ENCODE measurements around the gene SMYD3.

Gene SMYD3

GRCh38 chr1:246413430-246413829 lies 93.6 kb downstream of the SMYD3 start:
- DNase-seq (ENCODE audit: low spot score in 2 of 2): no peak
- Histone ChIP-seq H3K9me3 (no peaks in the 10 kb centered on the region), H3K36me3 (replicated peaks) (no peaks in the 10 kb centered on the region), H3K27me3 (ENCODE audit: low read depth) (no peaks in the 10 kb centered on the region), H3K4me1 (no peaks in the 10 kb centered on the region), H3K4me3 (no peak overlapping the region)
- in situ Hi-C loops (cut with MboI; ENCODE audit: low sequenced_read_pairs): no loop called here

DNA sequence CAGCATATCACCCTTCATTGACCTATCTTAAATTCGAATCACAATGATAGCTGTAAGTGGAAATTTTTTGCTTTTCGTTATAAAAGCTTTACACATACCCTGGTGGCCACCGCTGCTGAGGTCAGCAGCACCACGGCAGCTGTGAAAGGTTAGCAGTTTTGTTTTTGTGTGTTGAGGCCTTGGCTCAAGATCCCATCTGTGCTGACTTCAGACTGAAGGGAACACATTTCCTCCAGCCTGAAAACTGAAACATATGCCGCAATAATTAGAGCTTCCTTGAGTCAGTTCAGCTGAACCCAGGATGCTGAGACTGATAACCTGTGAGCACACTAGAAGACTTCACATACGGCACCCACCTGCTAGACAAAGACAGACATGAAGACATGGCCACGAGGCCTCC lies 103.0 kb downstream of the SMYD3 start:
- no peaks in the 10 kb centered on the region for H3K36me3 ChIP-seq (replicated peaks)
- no peak for DNase-seq (ENCODE audit: low spot score in 2 of 2)
- no peaks in the 10 kb centered on the region for H3K27me3 ChIP-seq (ENCODE audit: low read depth)
- in situ Hi-C loops (cut with MboI; ENCODE audit: low sequenced_read_pairs): no loop called here
- no peaks in the 10 kb centered on the region; the same call in 1 of the 2 replicates for H3K4me1 ChIP-seq
- H3K4me3 ChIP-seq: no peak overlapping the region
- H3K9me3 ChIP-seq: no peaks in the 10 kb centered on the region

GRCh38 chr1:246398126-246398813 lies 108.8 kb downstream of the SMYD3 start:
- Histone ChIP-seq H3K4me1 (no peaks in the 10 kb centered on the region), H3K27me3 (ENCODE audit: low read depth) (no peaks in the 10 kb centered on the region), H3K4me3 (no peak overlapping the region), H3K36me3 (replicated peaks) (no peaks in the 10 kb centered on the region), H3K9me3 (no peaks in the 10 kb centered on the region)
- peak in 1 of 2 experiments; percentile 15 for DNase-seq (ENCODE audit: low spot score in 2 of 2)
- in situ Hi-C loops (cut with MboI; ENCODE audit: low sequenced_read_pairs): no loop called here

- in situ Hi-C loops (cut with MboI; ENCODE audit: low sequenced_read_pairs): no loop called here
- no peak for DNase-seq (ENCODE audit: low spot score in 2 of 2)
- no peaks in the 10 kb centered on the region for H3K9me3 ChIP-seq
- H3K4me3 ChIP-seq: no peak overlapping the region
- no peaks in the 10 kb centered on the region for H3K27me3 ChIP-seq (ENCODE audit: low read depth)
- no peaks in the 10 kb centered on the region for H3K4me1 ChIP-seq
- no peaks in the 10 kb centered on the region for H3K36me3 ChIP-seq (replicated peaks)
Observed at GRCh38 chr1:246397046-246397445, 110.0 kb downstream of the SMYD3 start.

DNA sequence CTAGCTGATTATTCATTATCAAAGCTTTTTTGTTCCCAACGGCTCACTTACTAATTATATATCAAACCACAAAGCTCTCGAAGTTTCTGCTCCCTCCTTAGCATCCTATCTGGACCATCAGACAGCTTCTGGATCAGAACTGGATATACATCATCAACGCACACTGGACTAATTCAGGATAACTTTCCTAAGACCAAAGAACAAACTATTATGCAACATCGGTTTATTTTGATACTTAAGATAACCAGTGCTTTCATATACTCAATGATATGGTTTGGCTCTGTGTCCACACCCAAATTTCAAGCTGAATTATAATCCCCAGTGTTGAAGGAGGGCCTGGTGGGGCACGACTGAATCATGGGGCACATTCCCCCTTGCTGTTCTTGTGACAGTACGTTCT lies 110.8 kb downstream of the SMYD3 start:
- in situ Hi-C loops (cut with MboI; ENCODE audit: low sequenced_read_pairs): no loop called here
- H3K36me3 ChIP-seq (replicated peaks): no peaks in the 10 kb centered on the region
- H3K9me3 ChIP-seq: no peaks in the 10 kb centered on the region
- H3K4me1 ChIP-seq: no peaks in the 10 kb centered on the region
- no peaks in the 10 kb centered on the region for H3K27me3 ChIP-seq (ENCODE audit: low read depth)
- no peak for DNase-seq (ENCODE audit: low spot score in 2 of 2)
- H3K4me3 ChIP-seq: no peak overlapping the region

- in situ Hi-C loops (cut with MboI; ENCODE audit: low sequenced_read_pairs): no loop called here
- Histone ChIP-seq H3K27me3 (ENCODE audit: low read depth) (no peaks in the 10 kb centered on the region), H3K9me3 (no peaks in the 10 kb centered on the region), H3K4me3 (no peak overlapping the region), H3K36me3 (replicated peaks) (no peaks in the 10 kb centered on the region), H3K4me1 (no peaks in the 10 kb centered on the region)
- no peak for DNase-seq (ENCODE audit: low spot score in 2 of 2)
Observed at GRCh38 chr1:246394121-246394520, 113.0 kb downstream of the SMYD3 start.

- DNase-seq (ENCODE audit: low spot score in 2 of 2): no peak
- H3K4me1 ChIP-seq: no peaks in the 10 kb centered on the region
- H3K9me3 ChIP-seq: no peaks in the 10 kb centered on the region
- no peaks in the 10 kb centered on the region for H3K27me3 ChIP-seq (ENCODE audit: low read depth)
- in situ Hi-C loops (cut with MboI; ENCODE audit: low sequenced_read_pairs): no loop called here
- H3K4me3 ChIP-seq: no peak overlapping the region
- no peaks in the 10 kb centered on the region for H3K36me3 ChIP-seq (replicated peaks)
Observed at GRCh38 chr1:246390855-246391254, 116.2 kb downstream of the SMYD3 start.

DNA sequence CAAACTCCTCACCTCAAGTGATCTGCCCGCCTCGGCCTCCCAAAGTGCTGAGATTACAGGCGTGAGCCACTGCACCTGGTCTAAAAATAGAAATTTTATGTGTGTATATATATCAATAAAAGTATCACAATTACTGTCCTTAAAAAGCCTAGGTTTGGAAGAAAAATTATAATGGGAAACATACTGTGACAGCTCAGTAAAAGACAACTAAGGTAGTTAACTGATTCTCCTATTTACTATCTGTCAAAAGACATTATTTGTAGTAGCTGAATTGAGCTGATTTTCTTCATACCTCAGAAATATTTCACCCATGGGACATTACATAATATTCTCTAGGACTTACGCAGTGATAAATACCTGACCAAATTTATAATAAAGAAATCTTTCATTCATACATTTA lies 122.5 kb downstream of the SMYD3 start:
- no peaks in the 10 kb centered on the region for H3K9me3 ChIP-seq
- no peaks in the 10 kb centered on the region for H3K36me3 ChIP-seq (replicated peaks)
- H3K4me1 ChIP-seq: no peaks in the 10 kb centered on the region
- DNase-seq (ENCODE audit: low spot score in 2 of 2): no peak
- in situ Hi-C loops (cut with MboI; ENCODE audit: low sequenced_read_pairs): no loop called here
- no peak overlapping the region for H3K4me3 ChIP-seq
- no peaks in the 10 kb centered on the region for H3K27me3 ChIP-seq (ENCODE audit: low read depth)

GRCh38 chr1:246383791-246384190 lies 123.3 kb downstream of the SMYD3 start:
- no peaks in the 10 kb centered on the region for H3K4me1 ChIP-seq
- in situ Hi-C loops (cut with MboI; ENCODE audit: low sequenced_read_pairs): no loop called here
- H3K27me3 ChIP-seq (ENCODE audit: low read depth): no peaks in the 10 kb centered on the region
- no peaks in the 10 kb centered on the region for H3K36me3 ChIP-seq (replicated peaks)
- DNase-seq (ENCODE audit: low spot score in 2 of 2): no peak
- H3K4me3 ChIP-seq: no peak overlapping the region
- no peaks in the 10 kb centered on the region for H3K9me3 ChIP-seq

DNA sequence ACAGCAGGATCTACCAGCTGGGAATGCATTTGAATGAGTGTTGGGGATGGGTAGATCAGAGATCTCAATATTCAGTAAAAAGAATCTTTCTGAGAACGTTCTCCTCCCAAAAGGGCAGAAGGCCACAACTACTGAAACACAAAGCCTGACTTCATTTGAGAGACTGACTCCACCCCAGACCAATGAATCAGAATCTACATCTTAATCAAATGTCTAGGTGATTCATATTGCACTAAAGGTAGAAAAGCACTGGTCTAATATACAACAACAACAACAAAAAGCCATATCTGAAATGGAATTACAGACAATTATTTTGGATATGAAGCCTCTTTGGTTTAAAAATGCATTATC lies 123.9 kb downstream of the SMYD3 start:
- H3K36me3 ChIP-seq (replicated peaks): no peaks in the 10 kb centered on the region
- H3K4me1 ChIP-seq: no peaks in the 10 kb centered on the region
- no peaks in the 10 kb centered on the region for H3K27me3 ChIP-seq (ENCODE audit: low read depth)
- H3K4me3 ChIP-seq: no peak overlapping the region
- H3K9me3 ChIP-seq: no peaks in the 10 kb centered on the region
- no peak for DNase-seq (ENCODE audit: low spot score in 2 of 2)
- in situ Hi-C loops (cut with MboI; ENCODE audit: low sequenced_read_pairs): no loop called here

DNA sequence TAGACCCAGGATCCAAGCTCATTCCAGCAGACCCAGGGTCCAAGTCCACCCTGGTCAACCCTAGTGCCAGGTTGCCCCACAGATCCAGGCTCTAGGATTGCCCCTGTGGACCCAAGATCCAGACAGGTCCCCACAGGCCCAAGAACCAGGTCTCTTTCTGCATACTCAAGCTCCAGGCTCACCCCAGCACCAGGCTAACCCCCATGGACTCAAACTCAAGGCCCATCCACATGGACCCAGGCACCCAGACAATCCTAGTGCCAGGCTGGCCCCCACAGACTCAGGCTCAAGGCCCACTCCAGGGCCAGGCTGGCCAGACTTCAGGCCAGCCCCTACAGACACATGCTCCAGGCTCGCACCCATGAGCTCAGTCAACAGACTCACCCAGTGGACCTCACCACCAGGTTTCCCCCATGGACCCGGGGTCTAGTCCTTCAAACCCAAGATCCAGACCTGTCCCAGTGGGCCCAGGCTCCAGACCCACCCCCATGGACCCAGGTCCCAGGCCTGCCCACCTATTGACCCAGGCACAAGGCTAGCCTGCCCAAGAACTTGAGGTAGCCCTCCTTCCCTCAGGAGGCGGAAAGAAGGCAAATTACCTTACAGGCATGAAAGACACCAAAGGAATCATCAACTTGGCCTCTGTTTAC lies 124.4 kb downstream of the SMYD3 start:
- H3K4me1 ChIP-seq: no peaks in the 10 kb centered on the region
- DNase-seq (ENCODE audit: low spot score in 2 of 2): no peak

DNA sequence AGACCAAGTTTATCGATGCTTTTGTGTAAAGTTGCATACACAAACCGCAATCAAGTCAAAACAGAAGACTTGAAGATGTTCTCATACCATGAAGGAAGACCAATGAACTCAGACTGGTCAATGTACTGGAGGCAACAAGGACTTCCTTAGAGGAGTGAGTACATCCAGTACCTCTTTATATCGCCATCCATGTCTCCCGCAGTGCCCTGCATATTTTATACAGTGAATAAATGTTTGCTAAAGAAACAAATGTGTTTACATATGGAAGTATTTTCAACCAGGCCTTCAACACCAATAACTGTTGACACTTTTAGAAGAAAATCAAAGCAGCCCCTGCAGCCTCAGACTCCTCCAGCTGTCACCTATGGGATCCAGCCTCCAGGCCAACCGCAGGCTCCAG lies 125.6 kb downstream of the SMYD3 start:
- no peaks in the 10 kb centered on the region for H3K9me3 ChIP-seq
- H3K4me3 ChIP-seq: no peak overlapping the region
- H3K27me3 ChIP-seq (ENCODE audit: low read depth): no peaks in the 10 kb centered on the region
- in situ Hi-C loops (cut with MboI; ENCODE audit: low sequenced_read_pairs): no loop called here
- no peaks in the 10 kb centered on the region for H3K4me1 ChIP-seq
- H3K36me3 ChIP-seq (replicated peaks): no peaks in the 10 kb centered on the region
- DNase-seq (ENCODE audit: low spot score in 2 of 2): no peak

More for the DNA sequence above, 124.4 kb downstream of the SMYD3 start:
- Histone ChIP-seq H3K9me3 (no peaks in the 10 kb centered on the region), H3K36me3 (replicated peaks) (no peaks in the 10 kb centered on the region), H3K27me3 (ENCODE audit: low read depth) (no peaks in the 10 kb centered on the region), H3K4me3 (no peak overlapping the region)
- in situ Hi-C loops (cut with MboI; ENCODE audit: low sequenced_read_pairs): no loop called here

- in situ Hi-C loops (cut with MboI; ENCODE audit: low sequenced_read_pairs): no loop called here
- H3K36me3 ChIP-seq (replicated peaks): no peaks in the 10 kb centered on the region
- H3K4me1 ChIP-seq: no peaks in the 10 kb centered on the region
- H3K27me3 ChIP-seq (ENCODE audit: low read depth): no peaks in the 10 kb centered on the region
- no peak overlapping the region for H3K4me3 ChIP-seq
- DNase-seq (ENCODE audit: low spot score in 2 of 2): no peak
- H3K9me3 ChIP-seq: no peaks in the 10 kb centered on the region
Observed at GRCh38 chr1:246377625-246378153, 129.4 kb downstream of the SMYD3 start.

DNA sequence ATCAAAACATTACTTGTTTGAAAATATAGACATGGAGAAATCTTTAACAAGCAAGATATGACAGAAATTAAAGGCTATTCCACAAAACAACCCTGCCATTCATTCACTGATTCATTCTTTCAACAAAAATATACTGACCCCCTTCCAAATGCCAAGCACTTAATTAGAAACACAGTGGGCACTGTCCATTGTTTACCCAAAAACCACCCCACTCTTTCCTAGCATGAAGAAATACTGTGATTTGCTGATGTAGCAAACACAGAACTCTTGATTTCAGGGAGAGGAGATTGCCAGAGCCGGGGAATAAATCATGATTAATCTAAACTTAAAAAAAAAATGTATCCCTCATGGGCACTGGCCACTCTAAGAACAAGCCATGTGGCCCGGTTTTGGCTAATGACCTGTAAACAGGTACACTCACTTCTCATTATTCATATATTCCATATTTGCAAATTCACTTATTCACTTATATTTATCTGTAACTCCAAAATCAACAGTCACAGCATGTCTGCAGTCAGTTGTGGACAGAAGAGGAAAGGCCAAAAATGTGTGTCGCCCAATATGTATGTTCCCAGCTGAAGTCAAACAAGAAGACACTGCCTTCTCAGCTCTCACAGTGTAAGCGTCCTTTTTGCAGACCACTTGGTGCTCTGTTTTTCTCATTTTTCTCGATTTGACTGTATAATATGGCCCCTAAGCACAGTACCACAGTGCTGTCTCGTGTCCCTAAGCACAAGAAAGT lies 133.1 kb downstream of the SMYD3 start:
- Histone ChIP-seq H3K4me3 (no peak overlapping the region), H3K36me3 (replicated peaks) (no peaks in the 10 kb centered on the region), H3K4me1 (no peaks in the 10 kb centered on the region), H3K27me3 (ENCODE audit: low read depth) (no peaks in the 10 kb centered on the region), H3K9me3 (no peaks in the 10 kb centered on the region)
- in situ Hi-C loops (cut with MboI; ENCODE audit: low sequenced_read_pairs): no loop called here
- DNase-seq (ENCODE audit: low spot score in 2 of 2): no peak

Data from HAP-1 (cell line).